A549 (cell line): ENCODE data around the gene GRID1. TPM values are rescaled to one million over a fixed set of nuclear protein-coding genes. Genes with fewer than 3 reads are reported as not detected.

Experiments
- ATAC-seq, 2 experiments: fragments of 200-7000 bp in 1 of 2; fragments of >200 bp in 1 of 2; cut with Nextera tagmentation in 1 of 2; cut with Tn5 transposase in 1 of 2; 3 replicates each; pipeline versions ENCODE4 v1.8.0 to v1.9.1; 2018 to 2020; ENCODE audit warnings: mild to moderate bottlenecking in 1 of 2, moderate library complexity in 1 of 2
- CTCF ChIA-PET: fragments of 300-600 bp; sonication (Branson Sonifier 250); formaldehyde crosslinking; extraction: SDS; loops from one replicate; lab custom pipeline; 2021; ENCODE audit warnings: antibody characterized with exemption, inconsistent platforms; lab: Yijun Ruan, JAX
- POLR2A ChIA-PET: fragments of 350-600 bp; formaldehyde crosslinking; extraction: SDS; loops from one replicate; lab custom pipeline; 2021; ENCODE audit warnings: antibody characterized with exemption, inconsistent platforms; lab: Yijun Ruan, JAX
- DNase-seq, 2 experiments: peaks; one replicate each; pipeline versions ENCODE4 v3.0.0 to v3.0.0-alpha.2; 2011 to 2016; ENCODE audit warnings: low read depth in 1 of 2, low spot score in 1 of 2
- FAIRE-seq: peaks from 2 replicates; lab custom pipeline; 2011; peaks lifted over from hg19 to GRCh38; lab: Jason Lieb, UNC
- H3K27ac ChIP-seq, 2 experiments: fragments of >200 bp; sonication (Bioruptor Twin); formaldehyde crosslinking; 3 replicates each; pipeline ENCODE4 v1.5.1; 2016 to 2017
- H3K4me1 ChIP-seq: fragments of >200 bp; sonication (Bioruptor Twin); formaldehyde crosslinking; 3 replicates; pipeline ENCODE4 v1.6.1; 2016
- H3K4me2 ChIP-seq: fragments of >200 bp; sonication (Bioruptor Twin); formaldehyde crosslinking; 3 replicates; pipeline ENCODE4 v1.6.1; 2016
- H3K4me3 ChIP-seq: fragments of >200 bp; sonication (Bioruptor Twin); formaldehyde crosslinking; 3 replicates; pipeline ENCODE4 v1.5.1; 2016
- H3K9me3 ChIP-seq: fragments of >200 bp; sonication (Bioruptor Twin); formaldehyde crosslinking; 3 replicates; pipeline ENCODE4 v1.6.1; 2016
- CBX8 ChIP-seq: fragments of 200-600 bp; sonication (generic); IDR thresholded peaks from 2 replicates; pipeline ENCODE4 v1.6.1; 2016
- CEBPB ChIP-seq, 2 experiments: fragments of >200 bp in 1 of 2; sonication (Bioruptor Twin) in 1 of 2; formaldehyde crosslinking in 1 of 2; IDR thresholded peaks; 2 replicates each; pipeline ENCODE4 v1.6.1; 2012 to 2016
- EHF ChIP-seq: fragments of 250-450 bp; sonication (Bioruptor Pico); IDR thresholded peaks from 2 replicates; pipeline ENCODE4 v1.5.0; 2020; ENCODE audit warnings: mild to moderate bottlenecking
- ESRRA ChIP-seq: fragments of 150-350 bp; IDR thresholded peaks from 2 replicates; pipeline ENCODE4 v1.6.1; 2014; ENCODE audit warnings: mild to moderate bottlenecking, low read length, borderline replicate concordance
- FOXS1 ChIP-seq: fragments of 250-450 bp; sonication (Bioruptor Pico); IDR thresholded peaks from 2 replicates; pipeline ENCODE4 v1.5.0; 2020; ENCODE audit warnings: mild to moderate bottlenecking, moderate library complexity
- GATA3 ChIP-seq: IDR thresholded peaks from 2 replicates; pipeline ENCODE4 v1.6.1; 2012; ENCODE audit warnings: borderline replicate concordance
- HOXB13 ChIP-seq: fragments of 250-450 bp; sonication (Bioruptor Pico); IDR thresholded peaks from 2 replicates; pipeline ENCODE4 v1.5.0; 2020; ENCODE audit warnings: low read depth, mild to moderate bottlenecking, moderate library complexity
- KDM1A ChIP-seq: fragments of 200-600 bp; sonication (generic); IDR thresholded peaks from 2 replicates; pipeline ENCODE4 v1.6.1; 2016; ENCODE audit warnings: low read depth, mild to moderate bottlenecking
- NFE2L2 ChIP-seq: fragments of 150-350 bp; conservative IDR thresholded peaks from 2 replicates; pipeline ENCODE4 v1.6.1; 2014; ENCODE audit warnings: low read length
- RAD21 ChIP-seq, 2 experiments: fragments of >200 bp in 1 of 2; sonication (Bioruptor Twin) in 1 of 2; formaldehyde crosslinking in 1 of 2; IDR thresholded peaks in 1 of 2; conservative IDR thresholded peaks in 1 of 2; 2 replicates in 1 of 2; 3 replicates in 1 of 2; pipeline ENCODE4 v1.6.1; 2012 to 2018; ENCODE audit warnings: inconsistent platforms in 1 of 2
- RFX5 ChIP-seq: fragments of 450-650 bp; IDR thresholded peaks from 2 replicates; pipeline ENCODE4 v1.7.1; 2014; ENCODE audit warnings: antibody characterized with exemption, mild to moderate bottlenecking, moderate library complexity
- SMC3 ChIP-seq: fragments of >200 bp; sonication (Bioruptor Twin); formaldehyde crosslinking; IDR thresholded peaks from 3 replicates; pipeline ENCODE4 v1.6.1; 2018; ENCODE audit warnings: inconsistent platforms
- TP53 ChIP-seq: fragments of 250-450 bp; sonication (Bioruptor Pico); IDR thresholded peaks from 2 replicates; pipeline ENCODE4 v1.5.0; 2021; ENCODE audit warnings: mild to moderate bottlenecking, moderate library complexity
- ZSCAN20 ChIP-seq: fragments of 250-450 bp; sonication (Bioruptor Pico); IDR thresholded peaks from 2 replicates; pipeline ENCODE4 v1.8.0; 2022; ENCODE audit warnings: mild to moderate bottlenecking, moderate library complexity
- WGBS: methylation state at CpG from one replicate; pipeline ENCODE4 v1.1.6; 2017; ENCODE audit errors: missing lambda C conversion rate; 5-methylcytosine and 5-hydroxymethylcytosine counted together
- polyA plus RNA-seq, 4 experiments: library from polyadenylated mRNA; depleted of rRNA in 3 of 4; stranded (reverse); fragments of >200 nt; fragmentation: RNase III in 1 of 4; extraction: RNeasy Plus Mini Kit Qiagen cat#74134 plus additional on column Dnase treatment in 1 of 4; gene quantifications; 2 replicates in 3 of 4; 3 replicates in 1 of 4; pipeline ENCODE4 v1.2.3, GENCODE V29; 2011 to 2017
- TF ChIP-seq, protein P1 (sequence below): fragments of >200 bp; sonication (Bioruptor Twin); formaldehyde crosslinking; IDR thresholded peaks from 3 replicates; pipeline ENCODE4 v1.6.1; 2016
- TF ChIP-seq, protein P2 (sequence below): fragments of 250-450 bp; sonication (Bioruptor Pico); IDR thresholded peaks from 2 replicates; pipeline ENCODE4 v1.5.0; 2020; ENCODE audit warnings: low read depth, mild to moderate bottlenecking, moderate library complexity
- TF ChIP-seq, protein P3 (sequence below): fragments of >200 bp; sonication (Bioruptor Twin); formaldehyde crosslinking; IDR thresholded peaks from 2 replicates; pipeline ENCODE4 v1.6.1; 2016
- TF ChIP-seq, protein P4 (sequence below): fragments of >200 bp; sonication (Bioruptor Twin); formaldehyde crosslinking; IDR thresholded peaks from 3 replicates; pipeline ENCODE4 v1.5.1; 2016
- TF ChIP-seq, protein P5 (sequence below): fragments of 450-650 bp; IDR thresholded peaks from 2 replicates; pipeline ENCODE4 v1.6.1; 2014; ENCODE audit warnings: antibody characterized with exemption
- TF ChIP-seq, protein P6 (sequence below): IDR thresholded peaks from 2 replicates; pipeline ENCODE4 v1.6.1; 2012; ENCODE audit warnings: low read depth, borderline replicate concordance

The GRID1 gene
- polyA plus RNA-seq, 2 of the 4 experiments (the other 2 are of a cell fraction) = 0.14 to 0.30 TPM

DNA sequence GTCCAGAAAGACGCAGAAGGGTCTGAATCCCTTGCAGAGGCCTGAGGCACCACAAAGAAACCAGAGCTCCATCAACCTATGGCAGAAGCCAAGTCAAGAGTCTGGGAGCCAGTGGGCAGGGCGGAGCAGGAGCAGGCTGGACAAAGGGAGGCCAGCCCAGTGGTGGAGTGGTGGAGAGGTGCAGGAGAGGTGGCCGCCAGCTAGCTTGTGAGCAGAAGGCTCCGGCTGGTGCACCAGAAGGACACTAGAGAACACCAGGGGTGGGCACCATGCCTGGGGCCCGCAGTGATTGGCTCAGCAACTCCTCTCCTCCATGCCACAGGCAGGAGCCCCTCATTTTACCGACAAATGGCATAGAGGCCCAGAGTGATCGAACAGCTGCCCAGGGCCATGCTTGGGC lies 186.6 kb downstream of the GRID1 start:
- no peaks in the 10 kb centered on the region for H3K9me3 ChIP-seq
- H3K4me3 ChIP-seq = no peak overlapping the region
- WGBS = 38% methylated on average over 7 of the region's 7 CpGs
- H3K4me1 ChIP-seq = no peaks in the 10 kb centered on the region
- ATAC-seq (no peak), DNase-seq (no peak), FAIRE-seq (no peak)
- H3K4me2 ChIP-seq = no peak overlapping the region
- ChIA-PET POLR2A (no interaction called here), CTCF (interaction anchor here (1.9 kb wide), 1 partner anchor 24 kb away, joined by 4 read pairs; no protein-coding TSS in a partner anchor)
- no peak overlapping the region for H3K27ac ChIP-seq
- TF ChIP-seq EHF = no peak
- TF ChIP-seq, protein P1, sequence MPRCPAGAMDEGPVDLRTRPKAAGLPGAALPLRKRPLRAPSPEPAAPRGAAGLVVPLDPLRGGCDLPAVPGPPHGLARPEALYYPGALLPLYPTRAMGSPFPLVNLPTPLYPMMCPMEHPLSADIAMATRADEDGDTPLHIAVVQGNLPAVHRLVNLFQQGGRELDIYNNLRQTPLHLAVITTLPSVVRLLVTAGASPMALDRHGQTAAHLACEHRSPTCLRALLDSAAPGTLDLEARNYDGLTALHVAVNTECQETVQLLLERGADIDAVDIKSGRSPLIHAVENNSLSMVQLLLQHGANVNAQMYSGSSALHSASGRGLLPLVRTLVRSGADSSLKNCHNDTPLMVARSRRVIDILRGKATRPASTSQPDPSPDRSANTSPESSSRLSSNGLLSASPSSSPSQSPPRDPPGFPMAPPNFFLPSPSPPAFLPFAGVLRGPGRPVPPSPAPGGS = no peak
- no peak for TF ChIP-seq TP53 (CRISPR knock-in tag)
- no peak for TF ChIP-seq CEBPB (IDR thresholded peaks at IDR 0.05)
- TF ChIP-seq, protein P2, sequence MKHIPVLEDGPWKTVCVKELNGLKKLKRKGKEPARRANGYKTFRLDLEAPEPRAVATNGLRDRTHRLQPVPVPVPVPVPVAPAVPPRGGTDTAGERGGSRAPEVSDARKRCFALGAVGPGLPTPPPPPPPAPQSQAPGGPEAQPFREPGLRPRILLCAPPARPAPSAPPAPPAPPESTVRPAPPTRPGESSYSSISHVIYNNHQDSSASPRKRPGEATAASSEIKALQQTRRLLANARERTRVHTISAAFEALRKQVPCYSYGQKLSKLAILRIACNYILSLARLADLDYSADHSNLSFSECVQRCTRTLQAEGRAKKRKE = no peak
- TF ChIP-seq, protein P3, sequence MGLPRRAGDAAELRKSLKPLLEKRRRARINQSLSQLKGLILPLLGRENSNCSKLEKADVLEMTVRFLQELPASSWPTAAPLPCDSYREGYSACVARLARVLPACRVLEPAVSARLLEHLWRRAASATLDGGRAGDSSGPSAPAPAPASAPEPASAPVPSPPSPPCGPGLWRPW = no peak
- TF ChIP-seq RAD21 (conservative IDR thresholded peaks at IDR 0.05 in 1 of 2, IDR thresholded peaks at IDR 0.05 in 1 of 2) = no peak
- TF ChIP-seq, protein P4, sequence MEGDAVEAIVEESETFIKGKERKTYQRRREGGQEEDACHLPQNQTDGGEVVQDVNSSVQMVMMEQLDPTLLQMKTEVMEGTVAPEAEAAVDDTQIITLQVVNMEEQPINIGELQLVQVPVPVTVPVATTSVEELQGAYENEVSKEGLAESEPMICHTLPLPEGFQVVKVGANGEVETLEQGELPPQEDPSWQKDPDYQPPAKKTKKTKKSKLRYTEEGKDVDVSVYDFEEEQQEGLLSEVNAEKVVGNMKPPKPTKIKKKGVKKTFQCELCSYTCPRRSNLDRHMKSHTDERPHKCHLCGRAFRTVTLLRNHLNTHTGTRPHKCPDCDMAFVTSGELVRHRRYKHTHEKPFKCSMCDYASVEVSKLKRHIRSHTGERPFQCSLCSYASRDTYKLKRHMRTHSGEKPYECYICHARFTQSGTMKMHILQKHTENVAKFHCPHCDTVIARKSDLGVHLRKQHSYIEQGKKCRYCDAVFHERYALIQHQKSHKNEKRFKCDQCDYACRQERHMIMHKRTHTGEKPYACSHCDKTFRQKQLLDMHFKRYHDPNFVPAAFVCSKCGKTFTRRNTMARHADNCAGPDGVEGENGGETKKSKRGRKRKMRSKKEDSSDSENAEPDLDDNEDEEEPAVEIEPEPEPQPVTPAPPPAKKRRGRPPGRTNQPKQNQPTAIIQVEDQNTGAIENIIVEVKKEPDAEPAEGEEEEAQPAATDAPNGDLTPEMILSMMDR = no peak
- TF ChIP-seq SMC3 = no peak

DNA sequence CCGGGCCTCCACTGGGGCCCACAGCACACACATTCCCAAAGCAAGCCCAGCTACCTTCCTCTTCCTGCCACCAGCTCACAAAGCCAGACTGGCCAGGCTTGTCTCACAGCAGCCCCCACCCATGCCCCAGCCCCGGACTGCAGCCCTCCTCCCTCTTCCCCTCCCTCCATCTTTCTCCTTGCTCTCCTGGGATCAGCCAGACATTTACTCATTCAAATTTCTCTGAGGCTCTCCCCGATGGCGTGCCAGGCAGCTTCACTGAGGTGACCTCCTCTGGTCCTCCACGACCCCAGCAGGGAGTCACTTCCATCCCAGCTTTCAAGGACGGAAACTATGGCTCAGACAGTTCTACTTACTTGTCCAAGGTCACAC lies 187.5 kb downstream of the GRID1 start:
- FAIRE-seq = no peak
- Histone ChIP-seq H3K27ac (no peak overlapping the region), H3K9me3 (no peaks in the 10 kb centered on the region), H3K4me1 (no peaks in the 10 kb centered on the region), H3K4me3 (no peak overlapping the region), H3K4me2 (no peak overlapping the region)
- DNase-seq = no peak
- TF ChIP-seq RFX5 = no peak
- TF ChIP-seq ESRRA = no peak
- no peak for TF ChIP-seq NFE2L2
- TF ChIP-seq KDM1A = no peak
- TF ChIP-seq, protein P5, sequence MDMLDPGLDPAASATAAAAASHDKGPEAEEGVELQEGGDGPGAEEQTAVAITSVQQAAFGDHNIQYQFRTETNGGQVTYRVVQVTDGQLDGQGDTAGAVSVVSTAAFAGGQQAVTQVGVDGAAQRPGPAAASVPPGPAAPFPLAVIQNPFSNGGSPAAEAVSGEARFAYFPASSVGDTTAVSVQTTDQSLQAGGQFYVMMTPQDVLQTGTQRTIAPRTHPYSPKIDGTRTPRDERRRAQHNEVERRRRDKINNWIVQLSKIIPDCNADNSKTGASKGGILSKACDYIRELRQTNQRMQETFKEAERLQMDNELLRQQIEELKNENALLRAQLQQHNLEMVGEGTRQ = no peak
- no peak for TF ChIP-seq ZSCAN20 (CRISPR knock-in tag)
- TF ChIP-seq FOXS1 (CRISPR knock-in tag) = no peak
- TF ChIP-seq, protein P6, sequence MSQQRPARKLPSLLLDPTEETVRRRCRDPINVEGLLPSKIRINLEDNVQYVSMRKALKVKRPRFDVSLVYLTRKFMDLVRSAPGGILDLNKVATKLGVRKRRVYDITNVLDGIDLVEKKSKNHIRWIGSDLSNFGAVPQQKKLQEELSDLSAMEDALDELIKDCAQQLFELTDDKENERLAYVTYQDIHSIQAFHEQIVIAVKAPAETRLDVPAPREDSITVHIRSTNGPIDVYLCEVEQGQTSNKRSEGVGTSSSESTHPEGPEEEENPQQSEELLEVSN = no peak
- no peak for TF ChIP-seq GATA3
- TF ChIP-seq HOXB13 (CRISPR knock-in tag) = no peak
- TF ChIP-seq CBX8 = no peak
- ChIA-PET POLR2A (no interaction called here), CTCF (interaction anchor here (1.0 to 1.9 kb wide), 2 partner anchors 16 to 24 kb away, joined by 4 to 5 read pairs; no protein-coding TSS in a partner anchor)
- ATAC-seq = no peak
- 21% methylated on average over 5 of the region's 6 CpGs for WGBS
